SU-DHL-6 (cell line): ENCODE results near the gene GAMT.

Experiments used
- CTCF ChIP-seq: fragments of 200-600 bp; sonication (generic); IDR thresholded peaks from one replicate; pipeline ENCODE4 v1.5.1; 2017; ENCODE audit warnings: antibody characterized with exemption, mild to moderate bottlenecking, low read length, moderate library complexity; ENCODE audit not compliant: insufficient read depth, poor library complexity, severe bottlenecking
- EZH2phosphoT487 ChIP-seq: fragments of 200-600 bp; sonication (generic), shearing (Covaris generic); conservative IDR thresholded peaks from 2 replicates; pipeline ENCODE4 v1.6.1; 2018; ENCODE audit warnings: mild to moderate bottlenecking, antibody characterized with exemption, low read length, moderate library complexity, mixed read lengths

- TF ChIP-seq CTCF, result no peak
- TF ChIP-seq EZH2phosphoT487, result no peak
These were observed 32.7 kb upstream of the GAMT start for GRCh38 chr19:1434040-1434366.
